Right atrium auricular region (tissue), 2 donors: ENCODE results near the gene DTX1. TPM values are rescaled to one million over a fixed set of nuclear protein-coding genes. Genes with fewer than 3 reads are reported as not detected.

Experiments
- DNase-seq: peaks from one replicate; pipeline ENCODE4 v3.0.0-alpha.2; 2019; ENCODE audit warnings: low spot score
- H3K27ac ChIP-seq, 2 donors: fragments of 200-600 bp; sonication (generic); 1 replicate in 1 of 2; 2 replicates in 1 of 2; pipeline ENCODE4 v1.5.1; 2016 to 2019
- H3K27me3 ChIP-seq, 2 donors: fragments of 200-600 bp; sonication (generic); one replicate each; pipeline versions ENCODE4 v1.5.1 to v1.6.0; 2017 to 2019
- H3K36me3 ChIP-seq: fragments of 200-600 bp; sonication (generic); one replicate; pipeline ENCODE4 v1.5.1; 2016
- H3K4me1 ChIP-seq, 2 donors: fragments of 200-600 bp; sonication (generic); one replicate each; pipeline versions ENCODE4 v1.5.1 to v1.6.0; 2017 to 2019
- H3K4me3 ChIP-seq, 2 donors: fragments of 200-600 bp; sonication (generic); 1 replicate in 1 of 2; 2 replicates in 1 of 2; pipeline ENCODE4 v1.5.1; 2017 to 2019; ENCODE audit warnings: mild to moderate bottlenecking in 1 of 2, moderate library complexity in 1 of 2
- H3K9me3 ChIP-seq, 2 donors: fragments of 200-600 bp; sonication (generic); one replicate each; pipeline ENCODE4 v1.5.1; 2019
- total RNA-seq, 2 donors: library from RNA; depleted of rRNA; stranded (reverse); fragments of >200 nt; gene quantifications; one replicate each; pipeline ENCODE4 v1.1.0, GENCODE V29; 2016
- TF ChIP-seq, protein P1 (sequence below), 2 donors: fragments of 200-600 bp; sonication (generic); IDR thresholded peaks; one replicate each; pipeline ENCODE4 v1.5.1; 2019; ENCODE audit warnings: antibody characterized with exemption in 2 of 2

Gene DTX1
- total RNA-seq, 2 donors from 2014 or later, result 1.2 to 4.0 TPM

- DNase-seq, result no peak
- Histone ChIP-seq H3K4me1 (peaks cover 0 to 17% of the 10 kb centered on the region in 2 donors), H3K27me3 (no peaks in the 10 kb centered on the region), H3K9me3 (no peaks in the 10 kb centered on the region), H3K27ac (no peak overlapping the region), H3K4me3 (no peak overlapping the region), H3K36me3 (no peaks in the 10 kb centered on the region)
- TF ChIP-seq, protein P1, sequence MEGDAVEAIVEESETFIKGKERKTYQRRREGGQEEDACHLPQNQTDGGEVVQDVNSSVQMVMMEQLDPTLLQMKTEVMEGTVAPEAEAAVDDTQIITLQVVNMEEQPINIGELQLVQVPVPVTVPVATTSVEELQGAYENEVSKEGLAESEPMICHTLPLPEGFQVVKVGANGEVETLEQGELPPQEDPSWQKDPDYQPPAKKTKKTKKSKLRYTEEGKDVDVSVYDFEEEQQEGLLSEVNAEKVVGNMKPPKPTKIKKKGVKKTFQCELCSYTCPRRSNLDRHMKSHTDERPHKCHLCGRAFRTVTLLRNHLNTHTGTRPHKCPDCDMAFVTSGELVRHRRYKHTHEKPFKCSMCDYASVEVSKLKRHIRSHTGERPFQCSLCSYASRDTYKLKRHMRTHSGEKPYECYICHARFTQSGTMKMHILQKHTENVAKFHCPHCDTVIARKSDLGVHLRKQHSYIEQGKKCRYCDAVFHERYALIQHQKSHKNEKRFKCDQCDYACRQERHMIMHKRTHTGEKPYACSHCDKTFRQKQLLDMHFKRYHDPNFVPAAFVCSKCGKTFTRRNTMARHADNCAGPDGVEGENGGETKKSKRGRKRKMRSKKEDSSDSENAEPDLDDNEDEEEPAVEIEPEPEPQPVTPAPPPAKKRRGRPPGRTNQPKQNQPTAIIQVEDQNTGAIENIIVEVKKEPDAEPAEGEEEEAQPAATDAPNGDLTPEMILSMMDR (IDR thresholded peaks at IDR 0.05), result no peak
Measured at GRCh38 chr12:113094738-113095137, 38.2 kb downstream of the DTX1 start.

DNA sequence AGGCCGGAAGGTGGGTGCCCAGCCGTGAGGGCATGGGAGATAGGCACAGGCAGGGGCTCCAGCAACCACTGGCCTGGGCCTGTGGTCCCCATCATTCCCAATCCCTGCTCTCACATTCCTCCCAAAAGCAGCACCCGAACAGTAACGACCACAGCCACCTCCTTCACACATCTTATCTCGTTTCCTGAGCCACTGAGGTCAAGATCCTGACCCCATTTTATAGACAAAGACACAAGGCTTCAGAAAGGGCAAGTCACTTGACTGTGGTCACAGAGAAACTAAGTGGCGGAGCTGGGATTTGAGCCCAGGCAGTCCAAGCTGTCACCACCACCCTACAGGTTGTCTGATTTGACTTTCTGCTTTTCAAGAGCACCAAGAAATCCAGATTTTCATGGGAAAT is 38.9 kb downstream of the DTX1 start:
- H3K27ac ChIP-seq, result no peak overlapping the region
- H3K4me3 ChIP-seq, result no peak overlapping the region
- no peaks in the 10 kb centered on the region for H3K36me3 ChIP-seq
- TF ChIP-seq, protein P1 (IDR thresholded peaks at IDR 0.05), result no peak
- DNase-seq, result no peak
- H3K9me3 ChIP-seq, result no peaks in the 10 kb centered on the region
- no peaks in the 10 kb centered on the region for H3K27me3 ChIP-seq
- peaks cover 0 to 17% of the 10 kb centered on the region in 2 donors for H3K4me1 ChIP-seq

GRCh38 chr12:113096675-113097461 is 40.3 kb downstream of the DTX1 start:
- no peak overlapping the region for H3K27ac ChIP-seq

GRCh38 chr12:113097716-113098440 is 41.3 kb downstream of the DTX1 start:
- no peaks in the 10 kb centered on the region for H3K36me3 ChIP-seq
- H3K4me3 ChIP-seq, result no peak overlapping the region
- no peaks in the 10 kb centered on the region for H3K27me3 ChIP-seq
- H3K27ac ChIP-seq, result no peak overlapping the region
- H3K4me1 ChIP-seq, result peaks cover 0 to 15% of the 10 kb centered on the region in 2 donors
- DNase-seq, result peak; percentile 83
- no peaks in the 10 kb centered on the region for H3K9me3 ChIP-seq
- TF ChIP-seq, protein P1 (IDR thresholded peaks at IDR 0.05), result no peak

More at GRCh38 chr12:113096675-113097461, 40.3 kb downstream of the DTX1 start:
- H3K27me3 ChIP-seq, result no peaks in the 10 kb centered on the region
- TF ChIP-seq, protein P1 (IDR thresholded peaks at IDR 0.05), result no peak
- no peak overlapping the region for H3K4me3 ChIP-seq
- peaks cover 0 to 17% of the 10 kb centered on the region in 2 donors for H3K4me1 ChIP-seq
- H3K9me3 ChIP-seq, result no peaks in the 10 kb centered on the region
- no peak for DNase-seq
- H3K36me3 ChIP-seq, result no peaks in the 10 kb centered on the region

- Histone ChIP-seq H3K27ac (no peak overlapping the region), H3K4me1 (peaks cover 0 to 10% of the 10 kb centered on the region in 2 donors), H3K9me3 (no peaks in the 10 kb centered on the region), H3K36me3 (no peaks in the 10 kb centered on the region), H3K4me3 (no peak overlapping the region), H3K27me3 (no peaks in the 10 kb centered on the region)
- TF ChIP-seq, protein P1 (IDR thresholded peaks at IDR 0.05), result peak; percentile 52 to 77
- DNase-seq, result peak; percentile 93
Measured at GRCh38 chr12:113098441-113099028, 42.0 kb downstream of the DTX1 start.
